SU-DHL-6 (cell line): ENCODE data around the gene ANKRD17.

Experiments used
- H2AFZ ChIP-seq: fragments of 200-600 bp; sonication (generic); 2 replicates; pipeline ENCODE4 v1.6.1; 2014; ENCODE audit warnings: low read depth, mild to moderate bottlenecking, moderate library complexity, mixed read lengths, antibody characterized with exemption, low read length; ENCODE audit not compliant: severe bottlenecking
- H3F3A ChIP-seq: fragments of 200-600 bp; shearing (Covaris generic); 2 replicates; pipeline ENCODE4 v1.6.0; 2016; ENCODE audit warnings: antibody characterized with exemption, mild to moderate bottlenecking; ENCODE audit not compliant: insufficient read depth
- H3K27ac ChIP-seq: fragments of 200-600 bp; sonication (generic); 2 replicates; pipeline ENCODE4 v1.5.1; 2016; ENCODE audit warnings: low read depth, mild to moderate bottlenecking, low read length, moderate library complexity, mixed read lengths
- H3K27me3 ChIP-seq: fragments of 200-600 bp; sonication (generic), shearing (Covaris generic); 2 replicates; pipeline ENCODE4 v1.6.0; 2014; ENCODE audit warnings: mild to moderate bottlenecking, low read length
- H3K36me3 ChIP-seq: fragments of 200-600 bp; sonication (generic); 2 replicates; pipeline ENCODE4 v1.6.1; 2014; ENCODE audit warnings: mild to moderate bottlenecking, low read length, mixed read lengths
- H3K4me2 ChIP-seq: fragments of 300-600, 200-600 bp; shearing (Covaris generic), sonication (generic); 2 replicates; pipeline ENCODE4 v1.6.0; 2014; ENCODE audit warnings: low read length, low read depth, mild to moderate bottlenecking; ENCODE audit not compliant: poor library complexity, severe bottlenecking
- H3K4me3 ChIP-seq: fragments of 200-600 bp; sonication (generic); 2 replicates; pipeline ENCODE4 v1.5.1; 2014; ENCODE audit warnings: antibody characterized with exemption, low read length, mild to moderate bottlenecking, mixed read lengths; ENCODE audit not compliant: insufficient read depth, poor library complexity, severe bottlenecking
- H3K79me2 ChIP-seq: fragments of 200-600 bp; sonication (generic); 2 replicates; pipeline ENCODE4 v1.6.1; 2014; ENCODE audit warnings: mild to moderate bottlenecking, low read length, moderate library complexity; ENCODE audit not compliant: insufficient read depth
- H3K9ac ChIP-seq: fragments of 200-600 bp; sonication (generic); 2 replicates; pipeline ENCODE4 v1.7.0; 2014; ENCODE audit warnings: mild to moderate bottlenecking, low read length
- H3K9me2 ChIP-seq: fragments of 200-600 bp; sonication (generic); replicated peaks from 2 replicates; pipeline ENCODE4 v1.6.1; 2014; ENCODE audit warnings: low read length; ENCODE audit not compliant: insufficient read depth
- H3K9me3 ChIP-seq: fragments of 200-600 bp; sonication (generic); 2 replicates; pipeline ENCODE4 v1.6.1; 2014; ENCODE audit warnings: low read length, mixed read lengths; ENCODE audit not compliant: insufficient read depth
- H4K20me1 ChIP-seq: fragments of 200-600 bp; sonication (generic); 2 replicates; pipeline ENCODE4 v1.6.1; 2014; ENCODE audit warnings: low read depth, mild to moderate bottlenecking, antibody characterized with exemption, low read length, moderate library complexity, mixed read lengths
- CTCF ChIP-seq: fragments of 200-600 bp; sonication (generic); IDR thresholded peaks from one replicate; pipeline ENCODE4 v1.5.1; 2017; ENCODE audit warnings: antibody characterized with exemption, mild to moderate bottlenecking, low read length, moderate library complexity; ENCODE audit not compliant: insufficient read depth, poor library complexity, severe bottlenecking
- EZH2phosphoT487 ChIP-seq: fragments of 200-600 bp; sonication (generic), shearing (Covaris generic); conservative IDR thresholded peaks from 2 replicates; pipeline ENCODE4 v1.6.1; 2018; ENCODE audit warnings: mild to moderate bottlenecking, antibody characterized with exemption, low read length, moderate library complexity, mixed read lengths

The ANKRD17 gene

GRCh38 chr4:73070074-73070390, 188.6 kb downstream of the ANKRD17 start:
- H3K9me2 ChIP-seq = no peaks in the 10 kb centered on the region
- H3K79me2 ChIP-seq = peaks cover 6% of the 10 kb centered on the region; the same call in 1 of the 2 replicates
- H4K20me1 ChIP-seq = no peaks in the 10 kb centered on the region
- no peaks in the 10 kb centered on the region for H3K27me3 ChIP-seq
- no peaks in the 10 kb centered on the region for H3K9me3 ChIP-seq
- peaks cover 40% of the 10 kb centered on the region for H3F3A ChIP-seq
- H3K4me2 ChIP-seq = peak overlapping the region; percentile 71
- TF ChIP-seq EZH2phosphoT487 = no peak
- no peak for TF ChIP-seq CTCF
- peak overlapping the region; percentile 44 for H3K4me3 ChIP-seq
- peak overlapping the region; percentile 34 for H2AFZ ChIP-seq
- peaks cover 7% of the 10 kb centered on the region; the same call in 1 of the 2 replicates for H3K36me3 ChIP-seq
- peak overlapping the region; percentile 80 for H3K9ac ChIP-seq
- peak overlapping the region; percentile 92 for H3K27ac ChIP-seq

GRCh38 chr4:73069338-73070073, 189.1 kb downstream of the ANKRD17 start, which contains the start of gene COX18:
COX18 (minus strand) TSS chr4:73069716; CDS start chr4:73069649, 67 bp downstream.
- Histone ChIP-seq H3K27ac (peak within 1 kb of the TSS; percentile 92), H3K9me2 (no peaks in the 10 kb centered on the region), H3K9me3 (no peaks in the 10 kb centered on the region), H3K79me2 (peaks cover 6% of the 10 kb centered on the region; the same call in 1 of the 2 replicates), H4K20me1 (no peaks in the 10 kb centered on the region), H3K27me3 (no peaks in the 10 kb centered on the region), H3K4me2 (peak within 1 kb of the TSS; percentile 92), H3F3A (peaks cover 40% of the 10 kb centered on the region), H3K36me3 (peaks cover 4% of the 10 kb centered on the region; the same call in 1 of the 2 replicates), H3K4me3 (peak within 1 kb of the TSS; percentile 58), H3K9ac (peak within 1 kb of the TSS; percentile 80), H2AFZ (peak within 1 kb of the TSS; percentile 46)
- TF ChIP-seq CTCF (no peak), EZH2phosphoT487 (no peak)

GRCh38 chr4:73068491-73069337, 189.9 kb downstream of the ANKRD17 start:
- Histone ChIP-seq H3K27me3 (no peaks in the 10 kb centered on the region), H3K9me2 (no peaks in the 10 kb centered on the region), H3K4me3 (peak overlapping the region; percentile 58), H3K4me2 (peak overlapping the region; percentile 92), H3K36me3 (0 out of 2 replicates have a peak, but pooled peaks cover 3% of the 10 kb centered on the region), H3F3A (peaks cover 40% of the 10 kb centered on the region), H3K79me2 (peaks cover 6% of the 10 kb centered on the region; the same call in 1 of the 2 replicates), H2AFZ (peak overlapping the region; percentile 46), H3K9ac (peak overlapping the region; percentile 80), H3K27ac (peak overlapping the region; percentile 92), H3K9me3 (no peaks in the 10 kb centered on the region), H4K20me1 (no peaks in the 10 kb centered on the region)
- TF ChIP-seq CTCF (no peak), EZH2phosphoT487 (no peak)
